Sciatic nerve (tissue), 2 donors: ENCODE results near the gene SCFD2. TPM values are rescaled to one million over a fixed set of nuclear protein-coding genes. Genes with fewer than 3 reads are reported as not detected.
"Not testable (repeated sequence)": the region's sequence is repeated elsewhere in the genome, so short reads cannot be mapped to it uniquely, and the experiment has no call there.

Source experiments
- ATAC-seq: fragments of 200-7000 bp; cut with Tn5 transposase; one replicate; pipeline ENCODE4 v1.9.1; 2020; ENCODE audit warnings: mild to moderate bottlenecking, moderate library complexity
- DNase-seq: peaks from one replicate; pipeline ENCODE4 v3.0.0-alpha.2; 2020; ENCODE audit warnings: low spot score
- intact Hi-C: fragments of 100-400 bp; cut with DNase I; formaldehyde crosslinking; loops from one replicate; pipeline ENCODE4 v1.14.2; 2022
- total RNA-seq: library from RNA; stranded (reverse); fragmentation: NEBNext Ultra II Directional; extraction: Animal tissue kit (Norgen Biotek cat#: 25700); gene quantifications from one replicate; pipeline ENCODE4 v1.2.1, GENCODE V29; 2021
- donor health status: DM: no; HTN: no; CAD: no.
- donor health status: DM: no; HTN: no; CAD: no.

Gene SCFD2
- total RNA-seq, result 16.3 TPM

DNA sequence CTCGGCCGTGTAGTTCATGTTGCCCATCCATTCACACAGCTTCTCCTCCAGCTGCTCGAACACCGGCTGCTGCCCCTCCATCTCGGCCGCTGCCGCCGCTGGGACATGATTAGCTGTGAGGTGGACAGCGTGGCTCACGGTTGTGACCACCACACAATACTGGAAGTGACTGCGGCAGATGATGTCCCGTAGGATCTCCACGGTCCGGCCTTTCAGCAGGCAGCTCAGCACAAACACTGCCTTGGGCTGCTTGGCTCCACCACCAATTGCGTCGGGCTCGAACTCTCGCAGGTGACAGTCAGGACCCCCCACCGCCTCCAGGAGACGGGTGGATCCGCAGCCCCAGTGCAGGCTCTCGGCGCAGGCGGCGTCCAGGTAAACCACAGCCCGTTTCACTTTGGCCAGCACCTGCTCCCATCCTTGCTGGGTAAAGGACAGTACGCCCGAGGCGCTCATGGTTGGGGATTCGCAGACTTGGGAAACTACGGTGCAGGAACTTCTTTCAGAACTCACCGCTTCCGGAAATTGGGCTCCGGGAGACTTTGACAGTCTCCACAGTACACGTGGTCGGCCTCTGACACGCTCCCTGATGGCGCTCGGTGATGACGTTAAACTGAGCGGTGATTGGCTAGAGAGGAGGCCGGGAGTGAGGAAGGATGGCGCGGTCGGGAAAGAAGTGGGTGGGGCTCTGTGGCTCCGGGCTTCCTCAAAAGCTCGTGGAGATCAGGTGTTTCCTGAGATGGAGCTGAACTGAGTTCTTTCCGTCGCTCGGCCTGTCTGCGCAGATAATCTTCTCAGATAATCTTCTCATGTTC lies at the start of gene SCFD2:
SCFD2 (minus strand) TSS at position 576 of the 815 bp plus-strand sequence.
- peak; percentile 99 for DNase-seq
- intact Hi-C loops, result no loop called here
- peak; percentile 100 for ATAC-seq

DNA sequence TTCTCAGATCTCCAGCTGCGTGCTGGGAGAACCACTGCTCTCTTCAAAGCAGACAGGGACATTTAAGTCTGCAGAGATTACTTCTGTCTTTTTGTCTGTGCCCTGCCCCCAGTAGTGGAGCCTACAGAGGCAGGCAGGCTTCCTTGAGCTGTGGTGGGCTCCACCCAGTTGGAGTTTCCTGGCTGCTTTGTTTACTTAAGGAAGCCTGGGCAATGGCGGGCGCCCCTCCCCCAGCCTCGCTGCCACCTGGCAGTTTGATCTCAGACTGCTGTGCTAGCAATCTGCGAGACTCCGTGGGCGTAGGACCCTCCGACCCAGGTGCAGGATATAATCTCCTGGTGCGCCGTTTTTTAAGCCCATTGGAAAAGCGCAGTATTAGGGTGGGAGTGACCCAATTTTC lies 43.6 kb upstream of the SCFD2 start:
- ATAC-seq, DNase-seq, intact Hi-C loops: not testable (repeated sequence)

DNA sequence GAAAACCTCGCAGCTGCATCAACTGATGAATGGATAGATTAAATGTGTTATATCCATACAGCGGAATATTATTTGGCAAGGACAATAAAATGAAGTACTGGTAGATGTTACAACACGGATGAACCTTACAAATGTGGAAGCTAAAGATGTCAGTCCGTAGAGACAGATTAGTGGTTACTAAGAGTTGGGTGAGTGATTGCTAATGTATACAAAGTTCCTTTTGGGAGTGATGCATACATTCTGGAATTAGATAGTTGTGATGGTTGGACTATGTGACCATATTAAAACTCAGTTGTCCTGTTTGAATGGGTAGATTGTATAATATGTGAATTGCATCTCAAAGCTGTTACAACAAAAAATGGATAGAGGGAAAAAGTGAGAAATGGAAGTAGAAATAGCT lies 14.4 kb upstream of the SCFD2 start:
- no peak for ATAC-seq
- no peak for DNase-seq
- intact Hi-C loops, result no loop called here

DNA sequence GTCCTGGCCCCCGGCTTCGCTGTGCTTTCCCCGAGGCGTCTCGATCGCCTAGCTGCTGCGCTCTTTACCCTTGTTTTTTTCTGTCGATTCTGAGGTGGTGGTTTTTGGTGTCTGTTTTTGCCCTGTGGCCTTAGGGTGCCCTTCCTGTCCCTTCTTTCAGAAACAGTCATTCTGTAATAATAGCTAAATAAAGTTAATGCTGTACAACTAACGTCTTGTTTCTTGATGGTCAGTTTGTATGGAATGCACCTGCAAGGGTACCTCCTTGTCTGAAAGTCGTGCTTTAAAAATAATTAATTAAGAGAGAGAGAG lies 12.3 kb upstream of the SCFD2 start:
- intact Hi-C loops, result no loop called here
- DNase-seq (no peak), ATAC-seq (no peak)

DNA sequence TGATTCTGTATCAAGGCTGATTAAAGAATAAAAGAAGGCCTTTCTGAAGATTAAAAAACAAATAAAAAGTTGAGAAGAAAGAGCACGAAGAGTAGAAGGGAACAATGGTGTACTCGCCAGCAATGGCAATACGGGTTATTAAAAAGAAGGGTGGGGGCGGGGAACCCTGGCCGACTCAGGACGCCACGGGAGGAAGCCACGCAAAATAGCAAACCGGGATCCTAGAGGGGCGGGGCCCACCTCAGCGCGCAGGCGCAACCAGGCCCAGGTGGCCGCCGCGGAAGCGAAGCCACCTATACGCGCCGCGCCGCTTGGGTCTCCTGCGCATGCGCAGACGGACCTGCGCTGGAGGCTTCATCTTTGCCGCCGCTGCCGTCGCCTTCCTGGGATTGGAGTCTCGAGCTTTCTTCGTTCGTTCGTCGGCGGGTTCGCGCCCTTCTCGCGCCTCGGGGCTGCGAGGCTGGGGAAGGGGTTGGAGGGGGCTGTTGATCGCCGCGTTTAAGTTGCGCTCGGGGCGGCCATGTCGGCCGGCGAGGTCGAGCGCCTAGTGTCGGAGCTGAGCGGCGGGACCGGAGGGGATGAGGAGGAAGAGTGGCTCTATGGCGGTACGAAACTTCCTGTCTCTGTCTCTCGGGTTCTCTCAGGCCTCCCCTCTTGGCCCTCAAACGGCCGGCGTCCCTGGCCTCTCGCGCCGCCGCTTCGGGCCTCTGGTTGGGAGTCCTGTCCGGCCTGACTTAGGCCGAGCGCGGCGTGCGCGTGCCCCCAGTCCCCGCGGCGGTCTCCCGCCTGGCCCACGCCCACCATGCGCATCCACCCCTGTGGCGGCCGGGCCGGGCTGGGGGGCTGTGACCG lies 11.7 kb upstream of the SCFD2 start, which contains the start of gene FIP1L1:
FIP1L1 (plus strand) TSS at position 323 of the 852 bp plus-strand sequence; CDS start at position 521, 198 bp downstream.
- ATAC-seq, result peak; percentile 100
- intact Hi-C loops, result no loop called here
- DNase-seq, result peak; percentile 97

DNA sequence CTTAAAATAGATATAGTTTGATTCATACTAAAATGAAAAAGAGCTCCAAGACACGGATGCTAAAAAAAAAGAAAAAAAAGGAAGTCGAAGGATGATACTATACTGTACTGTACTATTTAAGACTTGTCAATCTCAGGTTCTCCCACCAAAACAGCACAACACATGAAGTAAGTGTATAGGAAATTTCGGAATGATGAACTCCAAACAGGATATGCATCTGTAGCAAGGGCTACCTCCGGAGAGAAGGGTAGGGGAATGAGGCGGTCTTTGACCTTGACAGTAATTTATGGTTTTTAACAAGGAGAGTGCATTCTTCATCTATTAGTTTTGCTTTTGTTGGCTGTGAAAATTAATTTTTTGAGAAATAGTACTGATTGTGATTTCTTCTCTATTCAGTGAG lies 11.0 kb upstream of the SCFD2 start:
- DNase-seq (no peak), ATAC-seq (peak; percentile 6)
- intact Hi-C loops, result no loop called here

GRCh38 chr4:53374777-53375258 lies 9.0 kb upstream of the SCFD2 start:
- no peak for ATAC-seq
- no peak for DNase-seq
- intact Hi-C loops, result no loop called here

DNA sequence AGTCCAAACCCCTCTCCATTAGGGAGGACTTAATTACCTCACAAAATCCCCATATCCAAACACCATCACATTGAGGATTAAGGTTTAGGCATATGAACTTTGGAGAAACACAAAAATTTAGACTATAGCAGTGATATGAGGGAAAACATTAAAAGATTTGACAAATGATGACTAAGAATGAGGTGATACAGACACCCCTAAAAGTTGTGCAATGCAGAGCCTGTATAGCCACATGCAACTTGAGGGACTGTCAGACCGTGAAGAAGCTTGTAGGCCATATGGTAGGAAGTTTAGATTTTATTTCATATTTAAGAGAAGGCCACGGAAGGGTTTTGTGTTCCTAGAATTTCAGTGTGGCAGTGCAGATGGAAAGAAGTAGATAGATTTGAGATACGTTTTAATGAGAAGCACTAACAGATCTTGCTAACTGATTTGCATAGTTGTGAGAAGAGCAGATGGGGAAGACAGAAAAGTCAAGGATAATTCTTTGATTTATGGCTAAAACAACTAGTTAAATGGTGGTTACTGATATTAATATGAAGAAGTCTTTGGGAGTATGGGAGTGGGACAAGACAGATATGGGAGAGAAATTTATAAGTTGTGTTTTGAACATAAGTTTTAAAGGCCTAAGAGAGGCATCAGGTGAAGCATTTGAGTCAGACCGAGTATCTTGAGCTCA lies 6.1 kb upstream of the SCFD2 start:
- intact Hi-C loops, result no loop called here
- ATAC-seq, result no peak

GRCh38 chr4:53371049-53371448 lies 5.2 kb upstream of the SCFD2 start:
- ATAC-seq, result no peak
- DNase-seq, result no peak
- intact Hi-C loops, result no loop called here

More for the DNA sequence above, 6.1 kb upstream of the SCFD2 start:
- DNase-seq, result no peak

DNA sequence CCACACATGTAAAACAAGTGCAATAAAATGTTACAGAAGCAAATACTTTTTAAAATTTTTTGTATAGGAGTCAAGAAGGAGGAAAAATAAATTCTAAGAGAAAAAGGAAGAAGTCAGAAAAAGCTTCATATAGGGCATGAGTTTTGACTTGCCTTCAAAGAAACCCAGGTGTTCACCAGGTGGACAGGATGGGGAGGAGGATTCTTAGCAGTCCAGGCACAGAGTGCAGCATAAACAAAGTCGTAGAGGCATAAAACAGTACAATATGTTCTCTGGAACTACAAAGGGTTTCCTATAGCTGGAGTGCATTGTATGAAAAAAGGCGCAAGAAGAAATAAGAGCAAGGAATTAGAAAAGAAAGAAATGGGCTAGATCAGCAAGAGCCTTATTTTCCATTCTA lies 1.9 kb upstream of the SCFD2 start:
- no peak for ATAC-seq
- intact Hi-C loops, result no loop called here

DNA sequence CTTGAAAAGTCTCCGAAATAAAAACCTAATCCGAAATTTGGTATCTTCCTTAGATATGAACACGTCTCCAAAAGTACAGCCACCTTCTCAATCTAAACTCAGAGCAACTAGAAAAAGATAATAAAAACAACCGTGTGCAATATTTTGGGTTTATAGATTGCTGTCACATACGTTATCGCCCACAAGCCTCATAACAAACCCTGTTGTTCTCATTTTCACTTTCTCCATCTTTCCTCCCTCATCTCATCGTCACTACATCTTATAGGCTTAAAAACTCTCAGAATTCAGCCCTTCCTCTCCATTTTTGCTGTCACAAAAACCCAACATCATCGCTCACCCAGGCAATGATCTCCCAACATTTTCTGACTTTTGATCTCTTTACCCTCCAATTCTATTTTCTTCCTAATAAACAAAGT lies 448 bp upstream of the SCFD2 start:
- intact Hi-C loops, result no loop called here
- no peak for ATAC-seq
- DNase-seq, result no peak

More for the DNA sequence above, 1.9 kb upstream of the SCFD2 start:
- DNase-seq, result no peak

GRCh38 chr4:53365121-53365485 lies 758 bp downstream of the SCFD2 start:
- ATAC-seq, result peak; percentile 7
- intact Hi-C loops, result no loop called here

GRCh38 chr4:53364624-53365023 lies 1.2 kb downstream of the SCFD2 start:
- no peak for ATAC-seq
- DNase-seq, result no peak
- intact Hi-C loops, result no loop called here

More at GRCh38 chr4:53365121-53365485, 758 bp downstream of the SCFD2 start:
- DNase-seq, result no peak

GRCh38 chr4:53362093-53362492 lies 3.8 kb downstream of the SCFD2 start:
- ATAC-seq, result no peak
- intact Hi-C loops, result no loop called here
- no peak for DNase-seq

DNA sequence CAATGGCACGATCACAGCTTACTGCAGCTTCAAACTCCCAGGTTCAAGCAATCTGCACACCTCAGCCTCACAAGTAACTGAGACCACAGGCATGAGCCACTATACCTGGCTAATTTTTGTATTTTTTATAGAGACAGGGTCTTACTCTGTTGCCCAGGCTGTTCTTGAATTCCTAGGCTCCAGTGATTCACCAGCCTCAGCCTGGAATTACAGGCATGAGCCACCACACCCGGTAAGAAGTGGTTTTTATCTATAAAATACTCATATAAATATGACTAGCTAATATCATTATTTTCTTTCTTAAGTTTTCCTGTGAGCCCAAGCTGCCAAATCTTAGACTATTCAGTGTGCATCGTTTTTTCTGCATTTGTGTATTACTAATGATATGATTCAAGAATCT lies 4.4 kb downstream of the SCFD2 start:
- intact Hi-C loops, result no loop called here
- no peak for ATAC-seq
- no peak for DNase-seq

- DNase-seq, result no peak
- no peak for ATAC-seq
- intact Hi-C loops, result no loop called here
Observed at GRCh38 chr4:53355930-53356521, 9.8 kb downstream of the SCFD2 start.

DNA sequence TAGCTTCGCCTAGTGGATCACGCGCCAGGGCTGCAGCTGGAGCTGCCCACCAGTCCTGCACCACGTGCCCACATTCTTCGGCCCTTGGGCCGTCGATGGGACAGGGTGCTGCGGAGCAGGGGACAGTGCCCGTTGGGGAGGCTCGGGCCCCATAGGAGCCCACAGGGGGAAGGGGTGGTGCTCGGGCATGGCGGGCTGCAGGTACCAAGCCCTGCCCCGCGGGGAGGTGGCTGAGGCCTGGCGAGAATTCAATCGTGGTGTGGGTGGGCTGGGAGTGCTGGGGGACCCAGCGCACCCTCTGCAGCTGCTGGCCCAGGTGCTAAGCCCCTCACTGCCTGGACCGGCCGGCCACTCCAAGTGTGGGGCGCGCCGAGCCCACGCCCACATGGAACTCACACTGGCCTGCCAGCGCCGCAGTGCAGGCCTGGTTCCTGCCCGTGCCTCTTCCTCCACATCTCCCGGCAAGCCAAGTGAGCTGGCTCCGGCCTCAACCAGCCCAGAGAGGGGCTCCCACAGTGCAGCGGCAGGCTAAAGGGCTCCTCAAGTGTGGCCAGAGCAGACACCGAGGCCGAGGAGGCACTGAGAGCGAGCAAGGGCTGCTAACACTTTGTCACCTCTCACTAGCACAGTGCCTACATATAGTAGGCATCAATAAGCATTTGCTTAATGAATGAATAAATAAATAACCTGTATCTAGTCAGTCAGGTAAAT lies 11.7 kb downstream of the SCFD2 start:
- DNase-seq (no peak), ATAC-seq (no peak)
- intact Hi-C loops, result no loop called here

DNA sequence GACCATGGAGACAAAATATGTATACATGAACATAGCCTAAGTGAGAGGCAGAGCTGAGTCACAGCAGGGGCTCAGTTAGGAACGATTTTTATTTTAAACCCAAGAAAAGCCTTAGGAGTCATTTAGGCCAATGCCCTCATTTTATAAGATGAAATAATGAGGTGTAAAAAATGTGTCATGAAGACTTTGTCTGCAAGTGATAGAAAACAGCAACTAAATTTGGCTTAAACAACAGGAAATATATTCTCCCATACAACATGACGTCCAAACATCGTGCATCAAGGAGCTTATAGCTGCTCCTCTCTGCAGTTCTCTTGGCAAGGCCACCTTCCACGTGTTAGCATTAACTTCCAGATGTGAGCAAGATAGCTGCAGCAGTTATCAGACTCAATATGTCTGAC lies 16.8 kb downstream of the SCFD2 start:
- DNase-seq, result no peak
- ATAC-seq, result no peak
- intact Hi-C loops, result no loop called here

GRCh38 chr4:53348046-53348445 lies 17.8 kb downstream of the SCFD2 start:
- ATAC-seq (no peak), DNase-seq (no peak)
- intact Hi-C loops, result no loop called here
